ENCODE data around the gene VASN. TPM values are rescaled to one million over a fixed set of nuclear protein-coding genes. Genes with fewer than 3 reads are reported as not detected.

The VASN gene
- 10 to 100 TPM; 14.8 to 28.5 (median 16.1) TPM for total RNA-seq

DNA sequence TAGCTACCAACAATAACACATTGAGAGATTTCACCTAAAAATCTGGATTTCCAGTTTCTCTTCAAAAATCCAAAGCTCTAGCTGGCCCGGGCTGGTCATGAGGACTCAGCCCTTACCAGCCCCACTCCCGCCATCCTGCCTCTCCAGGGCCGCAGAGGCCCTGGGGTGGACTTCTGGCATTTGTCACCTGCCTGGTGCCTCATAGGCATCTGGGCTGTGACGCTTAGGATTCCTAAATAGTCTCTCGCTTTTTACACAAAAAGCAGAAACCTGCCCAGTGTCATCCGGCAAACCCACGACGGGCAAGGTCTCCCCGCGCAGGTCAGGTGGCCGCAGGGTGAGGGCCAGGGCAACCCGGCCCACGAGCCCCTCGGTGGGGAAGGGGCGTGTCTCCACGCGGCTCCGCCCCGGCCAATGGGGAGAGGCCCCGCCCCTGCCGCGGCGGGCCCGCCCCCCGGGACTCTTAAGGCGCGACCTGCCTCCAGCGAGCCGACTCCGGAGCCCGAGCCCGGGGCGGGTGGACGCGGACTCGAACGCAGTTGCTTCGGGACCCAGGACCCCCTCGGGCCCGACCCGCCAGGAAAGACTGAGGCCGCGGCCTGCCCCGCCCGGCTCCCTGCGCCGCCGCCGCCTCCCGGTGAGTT, at the start of gene VASN:
Gene VASN, plus strand, starts transcription at position 492 of the 644 bp plus-strand sequence. CDS start 9,030 bp downstream, outside the sequence.
- H3K4me1 ChIP-seq = peaks cover 19 to 63% of the 10 kb centered on the region in 2 donors
- TF ChIP-seq POLR2A (IDR thresholded peaks at IDR 0.05) = peak; percentile 88
- TF ChIP-seq POLR2AphosphoS5 (IDR thresholded peaks at IDR 0.05) = peak; percentile 90 to 94 (median 93)
- no peak for TF ChIP-seq CTCF (IDR thresholded peaks at IDR 0.05)
- H3K9me3 ChIP-seq = no peaks in the 10 kb centered on the region
- peak; percentile 72 to 73 for DNase-seq (ENCODE audit: low spot score in 2 of 2)
- no peaks in the 10 kb centered on the region for H3K27me3 ChIP-seq
- intact Hi-C loops (cut with DNase I; ENCODE audit: low total_unique reads) = no loop called here
- peak within 1 kb of the TSS; percentile 78 to 83 (median 82) for H3K4me3 ChIP-seq
- H3K27ac ChIP-seq = peak within 1 kb of the TSS; percentile 91 to 97
- H3K36me3 ChIP-seq = no peaks in the 10 kb centered on the region

DNA sequence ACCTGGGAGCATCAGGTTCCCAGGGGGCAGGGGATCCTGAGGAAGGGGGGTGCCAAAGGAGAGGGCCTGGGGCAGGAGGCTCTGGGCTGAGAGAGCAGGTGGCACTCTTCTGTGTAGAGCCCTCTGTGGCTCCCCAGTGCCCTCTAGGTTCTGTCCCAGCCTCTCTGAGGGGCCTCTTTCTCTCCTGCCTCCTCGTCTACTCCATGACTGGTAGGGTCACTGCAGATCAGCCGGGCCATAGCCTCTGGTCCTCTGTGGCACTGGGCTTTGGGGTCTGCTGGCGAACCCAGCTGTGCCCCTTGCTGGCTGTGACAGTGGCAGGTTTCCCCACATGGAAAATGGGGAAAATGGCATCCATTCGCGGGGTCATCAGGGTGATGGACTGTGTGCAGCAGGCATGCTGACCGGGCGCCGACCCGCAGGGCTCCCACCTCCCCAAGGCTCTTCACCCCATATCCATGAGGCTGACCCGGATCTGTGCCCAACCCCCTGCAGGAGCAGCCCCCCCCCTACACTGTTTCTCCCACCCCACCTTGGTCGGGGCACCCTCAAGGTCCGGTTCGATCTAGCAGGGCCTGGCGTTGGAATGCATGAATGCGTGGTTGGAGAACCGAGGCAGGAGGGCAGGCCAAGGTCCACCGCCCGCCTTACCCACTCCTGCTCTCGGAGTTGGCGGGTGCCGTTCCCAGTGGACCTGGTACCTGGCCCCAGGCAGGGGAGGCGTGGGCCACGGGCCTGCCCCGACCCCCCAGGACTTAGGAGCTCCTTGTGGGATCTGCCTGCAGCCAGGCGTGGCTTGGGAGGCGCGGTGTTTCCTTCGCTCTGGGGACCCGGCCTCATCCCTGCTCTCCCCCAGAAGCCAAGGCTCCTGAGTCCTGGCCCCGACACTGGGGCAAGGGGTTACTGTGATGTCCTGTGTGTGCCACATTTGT, 49.3 kb upstream of the VASN start:
- Histone ChIP-seq H3K27me3 (no peaks in the 10 kb centered on the region), H3K27ac (peak overlapping the region; percentile 54 to 97), H3K36me3 (no peaks in the 10 kb centered on the region), H3K9me3 (no peaks in the 10 kb centered on the region), H3K4me3 (no peak overlapping the region), H3K4me1 (peaks cover 21 to 48% of the 10 kb centered on the region in 2 donors)
- intact Hi-C loops (cut with DNase I; ENCODE audit: low total_unique reads) = loop anchor here (10.0 kb wide), 1 partner anchor 48 kb away; the partner anchor contains the start of gene TFAP4
- no peak for TF ChIP-seq POLR2A (IDR thresholded peaks at IDR 0.05)
- no peak for TF ChIP-seq POLR2AphosphoS5 (IDR thresholded peaks at IDR 0.05)
- TF ChIP-seq CTCF (IDR thresholded peaks at IDR 0.05) = no peak
- DNase-seq (ENCODE audit: low spot score in 2 of 2) = no peak

DNA sequence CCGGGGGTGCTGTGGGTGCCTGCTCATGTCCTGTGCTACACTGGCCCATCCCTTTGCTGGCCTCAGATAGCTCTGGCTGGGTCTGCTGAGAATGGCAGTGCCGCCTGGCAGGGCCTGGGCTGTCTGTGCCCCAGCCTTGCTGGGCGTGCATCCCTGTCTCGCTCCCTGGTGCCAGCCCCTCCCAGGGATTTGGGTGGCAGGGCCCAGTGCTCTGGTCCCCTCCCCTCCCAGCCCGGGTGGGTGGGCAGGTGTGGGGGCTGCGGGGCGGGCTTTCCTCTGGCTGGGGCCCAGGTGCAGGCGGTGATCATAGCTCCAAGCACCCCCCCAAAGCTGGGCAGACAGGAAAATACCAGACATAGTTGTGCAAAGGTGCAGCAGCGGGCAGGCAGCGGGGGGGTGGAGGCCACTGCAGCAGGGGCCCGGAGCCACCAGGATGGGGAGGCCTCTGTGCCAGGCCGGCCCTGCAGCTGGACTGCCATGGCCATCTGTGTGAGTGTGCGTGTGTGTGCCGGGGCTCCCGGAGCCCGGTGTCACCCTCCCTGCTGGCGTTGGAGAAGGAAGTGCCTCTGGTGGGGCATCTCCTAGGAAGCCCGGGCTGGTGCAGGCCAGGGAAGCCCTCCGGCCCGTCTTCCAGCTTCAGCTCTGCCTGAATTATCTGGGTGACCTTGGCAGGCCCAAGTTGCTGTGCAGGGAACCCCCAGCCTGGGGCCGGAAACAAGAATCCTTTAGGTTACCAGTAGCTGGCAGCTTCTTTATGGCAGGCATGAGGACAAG, 48.4 kb upstream of the VASN start:
- peak in 1 of 2 donors; percentile 66 for DNase-seq (ENCODE audit: low spot score in 2 of 2)
- Histone ChIP-seq H3K27me3 (no peaks in the 10 kb centered on the region), H3K9me3 (no peaks in the 10 kb centered on the region), H3K27ac (peak overlapping the region; percentile 88 to 97), H3K4me3 (peak overlapping the region in 1 of 3 donors; percentile 46), H3K36me3 (no peaks in the 10 kb centered on the region), H3K4me1 (peaks cover 19 to 43% of the 10 kb centered on the region in 2 donors)
- TF ChIP-seq CTCF (IDR thresholded peaks at IDR 0.05) (no peak), POLR2AphosphoS5 (IDR thresholded peaks at IDR 0.05) (no peak), POLR2A (IDR thresholded peaks at IDR 0.05) (no peak)
- intact Hi-C loops (cut with DNase I; ENCODE audit: low total_unique reads) = loop anchor here (10.0 kb wide), 1 partner anchor 48 kb away; the partner anchor contains the start of gene TFAP4

DNA sequence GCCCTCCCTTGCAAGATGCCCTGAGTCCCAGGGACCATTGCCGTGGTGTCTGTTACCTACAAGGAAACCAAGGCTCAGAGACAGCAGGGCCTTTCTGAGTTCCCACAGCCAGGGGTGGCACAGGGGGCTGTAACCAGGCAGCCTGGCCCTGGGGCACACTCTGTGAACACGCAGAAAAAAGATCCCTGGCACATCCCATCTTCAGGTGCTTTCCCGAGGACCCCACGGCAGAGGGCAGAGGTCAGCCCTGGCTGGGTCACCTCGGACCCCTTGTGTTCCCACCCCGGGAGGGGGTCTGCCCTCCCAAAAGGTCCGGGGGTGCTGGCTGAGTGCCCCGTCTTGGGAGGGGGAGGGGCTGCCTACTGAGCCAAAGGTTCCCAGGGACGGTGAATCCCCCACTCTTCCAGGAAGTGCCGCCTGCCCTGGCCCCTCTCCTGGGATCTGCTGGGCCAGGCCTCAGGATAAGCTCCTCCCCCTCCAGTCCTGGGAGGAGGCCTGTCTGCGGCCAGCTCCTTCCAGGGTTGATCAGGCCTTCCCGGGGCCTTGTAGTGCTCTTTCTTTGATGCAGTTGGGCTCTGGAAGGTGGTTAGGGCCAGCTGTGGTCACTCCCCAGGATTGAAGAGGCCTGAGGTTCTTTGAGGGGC, 47.7 kb upstream of the VASN start:
- Histone ChIP-seq H3K4me3 (peak overlapping the region in 1 of 3 donors; percentile 46), H3K36me3 (no peaks in the 10 kb centered on the region), H3K27me3 (no peaks in the 10 kb centered on the region), H3K9me3 (no peaks in the 10 kb centered on the region), H3K27ac (peak overlapping the region; percentile 88 to 97), H3K4me1 (peaks cover 25 to 44% of the 10 kb centered on the region in 2 donors)
- intact Hi-C loops (cut with DNase I; ENCODE audit: low total_unique reads) = loop anchor here (10.0 kb wide), 1 partner anchor 49 kb away; the partner anchor contains the start of gene TFAP4
- DNase-seq (ENCODE audit: low spot score in 2 of 2) = no peak
- TF ChIP-seq CTCF (IDR thresholded peaks at IDR 0.05) (no peak), POLR2A (IDR thresholded peaks at IDR 0.05) (no peak), POLR2AphosphoS5 (IDR thresholded peaks at IDR 0.05) (no peak)

Data from breast epithelium (tissue), 4 donors.